ENCODE measurements around the gene SLC29A4.
"Not testable (repeated sequence)": the region's sequence is repeated elsewhere in the genome, so short reads cannot be mapped to it uniquely, and the experiment has no call there.

The SLC29A4 gene

GRCh38 chr7:5296611-5297226 lies 14.0 kb downstream of the SLC29A4 start:
- DNase-seq (ENCODE audit: low spot score) = peak; percentile 64

- no peak for DNase-seq (ENCODE audit: low spot score)
Measured at GRCh38 chr7:5300366-5300765, 17.6 kb downstream of the SLC29A4 start.

GRCh38 chr7:5302577-5302976 lies 19.8 kb downstream of the SLC29A4 start:
- no peak for DNase-seq (ENCODE audit: low spot score)

GRCh38 chr7:5303061-5303460 lies 20.3 kb downstream of the SLC29A4 start:
- DNase-seq (ENCODE audit: low spot score) = no peak

- DNase-seq (ENCODE audit: low spot score) = peak; percentile 63
Measured at GRCh38 chr7:5303591-5304505, 21.1 kb downstream of the SLC29A4 start.

- peak; percentile 63 for DNase-seq (ENCODE audit: low spot score)
Measured at GRCh38 chr7:5305050-5305449, 22.3 kb downstream of the SLC29A4 start.

- DNase-seq (ENCODE audit: low spot score) = peak; percentile 63
Measured at GRCh38 chr7:5307221-5308142, 24.7 kb downstream of the SLC29A4 start.

GRCh38 chr7:5309146-5309545 lies 26.4 kb downstream of the SLC29A4 start:
- no peak for DNase-seq (ENCODE audit: low spot score)

GRCh38 chr7:5310822-5311405 lies 28.2 kb downstream of the SLC29A4 start:
- no peak for DNase-seq (ENCODE audit: low spot score)

GRCh38 chr7:5312276-5313070 lies 29.7 kb downstream of the SLC29A4 start:
- DNase-seq (ENCODE audit: low spot score) = not testable (repeated sequence)

GRCh38 chr7:5313076-5313885 lies 30.5 kb downstream of the SLC29A4 start:
- not testable (repeated sequence) for DNase-seq (ENCODE audit: low spot score)

GRCh38 chr7:5314864-5315263 lies 32.1 kb downstream of the SLC29A4 start:
- no peak for DNase-seq (ENCODE audit: low spot score)

GRCh38 chr7:5315761-5316160 lies 33.0 kb downstream of the SLC29A4 start:
- DNase-seq (ENCODE audit: low spot score) = no peak

GRCh38 chr7:5318613-5319012 lies 35.9 kb downstream of the SLC29A4 start:
- not testable (repeated sequence) for DNase-seq (ENCODE audit: low spot score)

- DNase-seq (ENCODE audit: low spot score) = no peak
Measured at GRCh38 chr7:5320391-5320790, 37.6 kb downstream of the SLC29A4 start.

GRCh38 chr7:5320802-5321396 lies 38.2 kb downstream of the SLC29A4 start:
- no peak for DNase-seq (ENCODE audit: low spot score)

- DNase-seq (ENCODE audit: low spot score) = no peak
Measured at GRCh38 chr7:5322621-5323410, 40.1 kb downstream of the SLC29A4 start.

GRCh38 chr7:5323800-5324781 lies 41.3 kb downstream of the SLC29A4 start:
- not testable (repeated sequence) for DNase-seq (ENCODE audit: low spot score)

Measured in left forelimb (tissue), 1 donor.